ENCODE results near the gene ETV7.

DNA sequence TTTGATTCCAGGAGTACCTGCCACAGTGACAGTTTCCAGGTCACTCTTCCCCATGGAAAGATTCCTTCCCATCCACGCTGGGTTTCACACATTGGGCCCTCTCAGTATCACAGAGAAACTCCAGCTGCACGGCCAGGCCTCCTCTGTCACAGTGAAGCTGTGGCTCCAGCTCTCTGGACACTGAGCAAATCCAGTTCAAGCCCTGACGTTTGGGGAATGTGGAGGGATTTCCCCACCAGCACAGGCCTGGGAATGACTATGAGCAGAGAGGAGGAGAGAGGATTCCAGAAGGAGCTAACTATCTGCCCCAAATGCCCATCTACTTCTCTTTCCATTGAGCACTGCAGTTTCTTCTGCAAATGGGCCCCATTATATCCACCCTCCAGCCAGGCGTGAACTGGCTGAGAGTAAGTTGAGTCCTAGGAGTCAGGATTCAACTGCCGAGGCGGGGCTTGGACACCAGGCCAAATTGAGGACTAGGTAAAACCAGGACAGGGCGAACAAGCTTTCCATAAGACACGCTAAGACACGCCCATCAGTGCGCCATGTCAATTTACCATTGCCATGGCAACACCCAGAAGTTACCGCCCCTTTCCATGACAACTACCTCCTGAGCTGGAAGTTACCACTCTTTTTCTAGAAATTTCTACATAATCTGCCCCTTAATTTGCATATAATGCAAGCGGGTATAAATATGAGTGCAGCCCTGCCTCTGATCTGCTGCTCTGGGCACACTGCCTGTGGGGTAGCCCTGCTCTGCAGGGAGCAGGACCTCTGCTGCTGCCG is 41.6 kb downstream of the ETV7 start:
- TF ChIP-seq CTCF (conservative IDR thresholded peaks at IDR 0.05) (no peak), ZFX (IDR thresholded peaks at IDR 0.05) (no peak)

All from C4-2B (cell line).